Measurements from ENCODE around the gene C2orf78.
A peak's percentile ranks its signal among the peaks of the same experiment; 100 is the strongest.

The C2orf78 gene

GRCh38 chr2:73839653-73840411 is 55.8 kb downstream of the C2orf78 start:
- peak; percentile 21 for DNase-seq (ENCODE audit: low spot score)

- no peak for DNase-seq (ENCODE audit: low spot score)
Observed at GRCh38 chr2:73841912-73842738, 58.1 kb downstream of the C2orf78 start.

GRCh38 chr2:73842739-73843019 is 58.7 kb downstream of the C2orf78 start:
- DNase-seq (ENCODE audit: low spot score) = no peak

- no peak for DNase-seq (ENCODE audit: low spot score)
Observed at GRCh38 chr2:73844087-73844486, 60.1 kb downstream of the C2orf78 start.

- DNase-seq (ENCODE audit: low spot score) = no peak
Observed at GRCh38 chr2:73850009-73850408, 66.0 kb downstream of the C2orf78 start.

GRCh38 chr2:73851274-73851673 is 67.3 kb downstream of the C2orf78 start:
- no peak for DNase-seq (ENCODE audit: low spot score)

- peak; percentile 37 for DNase-seq (ENCODE audit: low spot score)
Observed at GRCh38 chr2:73852020-73852419, 68.0 kb downstream of the C2orf78 start.

- no peak for DNase-seq (ENCODE audit: low spot score)
Observed at GRCh38 chr2:73855526-73855925, 71.5 kb downstream of the C2orf78 start.

GRCh38 chr2:73856214-73856613 is 72.2 kb downstream of the C2orf78 start:
- no peak for DNase-seq (ENCODE audit: low spot score)

- no peak for DNase-seq (ENCODE audit: low spot score)
Observed at GRCh38 chr2:73859721-73860586, 76.0 kb downstream of the C2orf78 start.

- no peak for DNase-seq (ENCODE audit: low spot score)
Observed at GRCh38 chr2:73862987-73863386, 79.0 kb downstream of the C2orf78 start.
